Psoas muscle (tissue), 8 donors: Measurements from ENCODE around the gene BAHCC1. TPM values are rescaled to one million over a fixed set of nuclear protein-coding genes. Genes with fewer than 3 reads are reported as not detected.

Source experiments
- ATAC-seq, 4 donors: fragments of 200-7000 bp; cut with Tn5 transposase; one replicate each; pipeline ENCODE4 v1.9.1; 2020; ENCODE audit warnings: moderate library complexity in 3 of 4, mild to moderate bottlenecking in 2 of 4
- DNase-seq, 2 donors: peaks; one replicate each; pipeline ENCODE4 v3.0.0-alpha.2; 2020
- H3K27ac ChIP-seq: fragments of 200-600 bp; one replicate; pipeline ENCODE4 v1.8.0; 2022
- H3K27me3 ChIP-seq, 3 donors: fragments of 200-600 bp in 1 of 3; one replicate each; pipeline versions ENCODE4 v1.6.1 to v1.8.0; 2013 to 2022; ENCODE audit warnings: low read length in 2 of 3, mild to moderate bottlenecking in 2 of 3, moderate library complexity in 1 of 3; ENCODE audit not compliant: insufficient read depth in 3 of 3
- H3K36me3 ChIP-seq, 2 donors: fragments of 200-600 bp in 1 of 2; one replicate each; pipeline versions ENCODE4 v1.6.1 to v1.8.0; 2013 to 2022; ENCODE audit warnings: low read depth in 1 of 2, mild to moderate bottlenecking in 1 of 2, moderate library complexity in 1 of 2; ENCODE audit not compliant: insufficient read depth in 1 of 2
- H3K4me1 ChIP-seq: fragments of 200-600 bp; one replicate; pipeline ENCODE4 v1.8.0; 2022
- H3K4me3 ChIP-seq: fragments of 200-600 bp; one replicate; pipeline ENCODE4 v1.8.0; 2022; ENCODE audit warnings: mild to moderate bottlenecking
- H3K9me3 ChIP-seq: fragments of 200-600 bp; one replicate; pipeline ENCODE4 v1.8.0; 2022
- WGBS, 3 donors: extraction: QIAGEN DNeasy Blood & Tissue Kit; methylation state at CpG; one replicate each; pipeline versions ENCODE4 v1.1.6 to v1.1.7; 2013; 5-methylcytosine and 5-hydroxymethylcytosine counted together
- intact Hi-C, 2 donors: fragments of 100-400 bp; cut with DNase I; formaldehyde crosslinking; loops; one replicate each; pipeline versions ENCODE4 v1.11.0 to v1.14.2; 2022
- polyA plus RNA-seq, 3 donors: library from polyadenylated mRNA; stranded (reverse); fragments of 200-250 nt; gene quantifications; one replicate each; pipeline ENCODE4 v1.2.3, GENCODE V29; 2013
- total RNA-seq, 4 donors: library from RNA; stranded (reverse); fragmentation: NEBNext Ultra II Directional in 2 of 4; extraction: Animal tissue kit (Norgen Biotek cat#: 25700) in 2 of 4; gene quantifications; one replicate each; pipeline versions ENCODE4 v1.2.1 to v1.2.4, GENCODE V29; 2021 to 2023
- TF ChIP-seq, protein P1 (sequence below): fragments of 200-600 bp; IDR thresholded peaks from one replicate; pipeline ENCODE4 v1.8.0; 2022; ENCODE audit warnings: antibody characterized with exemption
- donor health status: healthy with polysubstance abuse.
- donor health status: DM: no; HTN: no; CAD: no; lungs with moderate emphysema.
- donor health status: Bipolar disorder and iron deficiency.
- donor health status: healthy.
- donor health status: DM: yes; HTN: yes; CAD: no.
- donor health status: DM: no; HTN: no; CAD: no.
- donor health status: DM: no; HTN: no; CAD: no.
- donor health status: DM: yes; HTN: yes; CAD: no.

BAHCC1 gene
- total and polyA plus RNA-seq, 7 donors: 2.8 to 10.7 (median 6.6) TPM

DNA sequence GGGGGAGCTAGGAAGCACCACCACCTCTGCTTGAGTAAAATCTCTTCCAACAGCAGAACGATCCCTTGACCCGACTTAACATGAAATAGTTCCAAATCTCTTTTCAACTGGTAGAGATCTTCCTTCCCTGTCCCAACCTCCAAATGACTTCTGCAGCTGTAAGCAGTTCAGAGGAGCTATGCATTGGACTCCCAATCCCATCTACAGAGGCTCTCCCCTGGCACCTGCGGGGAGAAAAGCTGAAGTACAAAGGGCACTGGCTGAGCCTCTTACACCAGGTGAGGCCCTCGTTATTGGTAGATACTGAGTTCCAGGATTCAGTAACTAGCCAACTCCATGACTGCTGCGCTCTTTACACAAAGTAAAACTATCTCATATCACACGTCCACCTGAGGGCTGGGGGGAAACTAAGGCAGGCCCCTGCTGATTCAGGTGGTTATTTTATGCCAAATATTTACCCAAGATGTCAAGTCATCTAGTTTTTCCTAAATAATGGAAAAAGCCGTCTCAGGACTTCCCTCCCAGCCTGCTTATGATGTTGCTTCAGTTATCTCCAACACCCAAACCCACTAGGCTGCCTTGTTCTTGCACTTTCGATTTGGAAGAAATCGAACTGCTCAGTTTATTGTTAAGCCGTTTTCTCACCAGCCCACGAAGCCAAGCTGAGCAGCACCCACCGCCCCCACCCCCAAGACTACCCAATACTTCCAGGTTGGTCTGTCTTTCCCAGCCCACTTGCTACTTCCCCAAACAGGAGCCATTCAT, 114.1 kb downstream of the BAHCC1 start:
- TF ChIP-seq, protein P1, sequence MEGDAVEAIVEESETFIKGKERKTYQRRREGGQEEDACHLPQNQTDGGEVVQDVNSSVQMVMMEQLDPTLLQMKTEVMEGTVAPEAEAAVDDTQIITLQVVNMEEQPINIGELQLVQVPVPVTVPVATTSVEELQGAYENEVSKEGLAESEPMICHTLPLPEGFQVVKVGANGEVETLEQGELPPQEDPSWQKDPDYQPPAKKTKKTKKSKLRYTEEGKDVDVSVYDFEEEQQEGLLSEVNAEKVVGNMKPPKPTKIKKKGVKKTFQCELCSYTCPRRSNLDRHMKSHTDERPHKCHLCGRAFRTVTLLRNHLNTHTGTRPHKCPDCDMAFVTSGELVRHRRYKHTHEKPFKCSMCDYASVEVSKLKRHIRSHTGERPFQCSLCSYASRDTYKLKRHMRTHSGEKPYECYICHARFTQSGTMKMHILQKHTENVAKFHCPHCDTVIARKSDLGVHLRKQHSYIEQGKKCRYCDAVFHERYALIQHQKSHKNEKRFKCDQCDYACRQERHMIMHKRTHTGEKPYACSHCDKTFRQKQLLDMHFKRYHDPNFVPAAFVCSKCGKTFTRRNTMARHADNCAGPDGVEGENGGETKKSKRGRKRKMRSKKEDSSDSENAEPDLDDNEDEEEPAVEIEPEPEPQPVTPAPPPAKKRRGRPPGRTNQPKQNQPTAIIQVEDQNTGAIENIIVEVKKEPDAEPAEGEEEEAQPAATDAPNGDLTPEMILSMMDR: no peak
- Histone ChIP-seq H3K27me3 (no peaks in the 10 kb centered on the region), H3K36me3 (peaks cover 11 to 34% of the 10 kb centered on the region in 2 donors), H3K9me3 (no peaks in the 10 kb centered on the region), H3K4me1 (peaks cover 3% of the 10 kb centered on the region), H3K27ac (peak overlapping the region; percentile 100), H3K4me3 (peak overlapping the region; percentile 86)
- DNase-seq: no peak
- no peak for ATAC-seq
- 21 to 30% (median 23%) methylated on average over 12 of the region's 12 CpGs for WGBS, 3 donors
- intact Hi-C loops: no loop called here

DNA sequence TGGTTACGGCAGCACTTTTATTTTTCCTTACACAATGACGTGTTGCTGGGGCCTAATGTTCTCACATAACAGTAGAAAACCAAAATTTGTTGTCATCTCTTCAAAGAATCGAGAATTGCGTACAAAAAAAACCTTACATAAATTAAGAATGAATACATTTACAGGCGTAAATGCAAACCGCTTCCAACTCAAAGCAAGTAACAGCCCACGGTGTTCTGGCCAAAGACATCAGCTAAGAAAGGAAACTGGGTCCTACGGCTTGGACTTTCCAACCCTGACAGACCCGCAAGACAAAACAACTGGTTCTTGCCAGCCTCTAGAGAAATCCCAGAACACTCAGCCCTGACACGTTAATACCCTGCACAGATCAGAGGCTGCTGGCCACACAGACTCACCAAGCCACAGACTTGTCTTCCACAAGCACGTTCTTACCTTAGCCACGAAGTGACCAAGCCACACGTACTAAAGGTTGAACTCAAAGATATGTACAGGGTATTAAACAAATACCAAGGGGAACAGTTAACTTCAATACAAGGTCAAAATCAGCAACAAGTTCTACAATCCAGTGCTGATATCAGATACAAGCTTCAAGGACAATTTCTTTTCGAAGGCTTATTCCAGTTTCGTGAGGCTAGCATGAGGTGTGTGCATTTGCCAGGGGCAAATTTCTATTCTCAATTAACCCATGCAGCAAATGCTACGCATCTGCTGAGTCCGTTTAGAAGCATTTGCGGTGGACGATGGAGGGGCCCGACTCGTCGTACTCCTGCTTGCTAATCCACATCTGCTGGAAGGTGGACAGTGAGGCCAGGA, 114.9 kb downstream of the BAHCC1 start:
- Histone ChIP-seq H3K27ac (peak overlapping the region; percentile 100), H3K9me3 (no peaks in the 10 kb centered on the region), H3K36me3 (peaks cover 11 to 34% of the 10 kb centered on the region in 2 donors), H3K27me3 (no peaks in the 10 kb centered on the region), H3K4me3 (peak overlapping the region; percentile 86), H3K4me1 (peaks cover 3% of the 10 kb centered on the region)
- intact Hi-C loops: loop anchor here in 1 of 2 donors (2.0 kb wide), 1 partner anchor 111 kb away; no protein-coding TSS in a partner anchor
- WGBS, 3 donors: 4 to 7% (median 6%) methylated on average over 22 of the region's 22 CpGs
- TF ChIP-seq, protein P1: no peak
- ATAC-seq (no peak), DNase-seq (no peak)

DNA sequence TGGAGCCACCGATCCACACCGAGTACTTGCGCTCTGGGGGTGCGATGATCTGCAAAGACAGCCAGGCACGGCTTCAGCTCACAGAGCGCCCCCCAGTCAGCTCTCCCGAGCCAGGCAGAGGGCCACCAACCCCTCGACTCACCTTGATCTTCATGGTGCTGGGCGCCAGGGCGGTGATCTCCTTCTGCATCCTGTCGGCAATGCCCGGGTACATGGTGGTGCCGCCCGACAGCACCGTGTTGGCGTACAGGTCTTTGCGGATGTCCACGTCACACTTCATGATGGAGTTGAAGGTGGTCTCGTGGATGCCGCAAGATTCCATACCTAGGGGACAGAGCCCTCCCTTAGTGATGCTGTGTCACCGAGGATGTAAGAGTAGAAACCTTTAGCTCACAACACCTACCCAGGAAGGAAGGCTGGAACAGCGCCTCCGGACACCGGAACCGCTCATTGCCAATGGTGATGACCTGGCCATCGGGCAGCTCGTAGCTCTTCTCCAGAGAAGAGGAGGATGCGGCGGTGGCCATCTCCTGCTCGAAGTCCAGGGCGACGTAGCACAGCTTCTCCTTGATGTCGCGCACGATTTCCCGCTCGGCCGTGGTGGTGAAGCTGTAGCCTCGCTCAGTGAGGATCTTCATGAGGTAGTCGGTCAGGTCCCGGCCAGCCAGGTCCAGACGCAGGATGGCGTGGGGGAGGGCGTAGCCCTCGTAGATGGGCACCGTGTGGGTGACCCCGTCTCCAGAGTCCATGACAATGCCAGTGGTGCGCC, 115.7 kb downstream of the BAHCC1 start:
- 1% methylated on average over 46 to 48 of the region's 48 CpGs for WGBS, 3 donors
- no peaks in the 10 kb centered on the region for H3K9me3 ChIP-seq
- peaks cover 11 to 34% of the 10 kb centered on the region in 2 donors for H3K36me3 ChIP-seq
- H3K4me3 ChIP-seq: peak overlapping the region; percentile 86
- ATAC-seq (no peak), DNase-seq (no peak)
- no peaks in the 10 kb centered on the region for H3K27me3 ChIP-seq
- peak overlapping the region; percentile 100 for H3K27ac ChIP-seq
- peaks cover 9% of the 10 kb centered on the region for H3K4me1 ChIP-seq
- TF ChIP-seq, protein P1: no peak
- intact Hi-C loops: loop anchor here in 1 of 2 donors (2.0 kb wide), 1 partner anchor 112 kb away; no protein-coding TSS in a partner anchor

DNA sequence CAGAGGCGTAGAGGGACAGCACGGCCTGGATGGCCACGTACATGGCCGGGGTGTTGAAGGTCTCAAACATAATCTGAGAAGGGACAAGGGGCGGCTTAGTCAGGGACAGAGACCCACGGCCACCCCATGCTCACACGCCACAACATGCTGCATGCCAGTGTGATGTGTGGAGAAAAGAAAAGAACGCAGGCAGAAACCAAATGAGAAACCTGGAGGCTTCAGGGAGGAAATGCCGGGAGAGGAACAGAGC, 116.2 kb downstream of the BAHCC1 start:
- DNase-seq (no peak), ATAC-seq (no peak)
- H3K9me3 ChIP-seq: no peaks in the 10 kb centered on the region
- TF ChIP-seq, protein P1: no peak
- H3K4me3 ChIP-seq: peak overlapping the region; percentile 86
- no peaks in the 10 kb centered on the region for H3K27me3 ChIP-seq
- peak overlapping the region; percentile 100 for H3K27ac ChIP-seq
- intact Hi-C loops: loop anchor here in 1 of 2 donors (2.0 kb wide), 1 partner anchor 113 kb away; no protein-coding TSS in a partner anchor
- H3K4me1 ChIP-seq: peaks cover 14% of the 10 kb centered on the region
- WGBS, 3 donors: 0 to 2% (median 1%) methylated on average over 9 of the region's 9 CpGs
- peaks cover 11 to 34% of the 10 kb centered on the region in 2 donors for H3K36me3 ChIP-seq
